ENCODE measurements around the gene FHAD1.

Gene FHAD1

DNA sequence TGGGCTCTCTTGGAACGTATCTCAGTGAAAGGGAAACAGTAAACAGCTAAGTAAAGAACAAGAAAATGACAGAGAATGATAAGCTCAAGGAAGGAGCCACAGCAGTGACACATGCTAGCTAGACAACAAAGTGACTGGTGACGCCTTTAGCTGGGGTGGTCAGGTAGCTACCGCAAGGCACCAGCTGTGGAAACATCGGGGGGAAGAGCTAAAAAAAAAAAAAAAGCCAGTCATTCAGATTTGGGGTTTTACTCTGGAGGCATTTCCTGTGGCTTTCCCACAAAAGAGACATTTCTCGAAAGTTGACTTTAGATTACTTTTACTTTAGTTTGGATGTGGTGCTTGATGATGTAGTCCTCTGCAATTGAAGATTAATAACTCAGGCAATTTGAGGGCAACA lies 2.1 kb downstream of the FHAD1 start:
- Histone ChIP-seq H3K9me3 (ENCODE audit: control insufficient read depth, insufficient read depth, low read length) (no peaks in the 10 kb centered on the region), H3K4me2 (ENCODE audit: low read length) (no peak overlapping the region), H3F3A (ENCODE audit: control insufficient read depth, insufficient read depth) (no peaks in the 10 kb centered on the region), H3K4me1 (ENCODE audit: control insufficient read depth, low read length) (peaks cover 3% of the 10 kb centered on the region), H3K79me2 (ENCODE audit: control insufficient read depth, low read length) (no peaks in the 10 kb centered on the region), H3K36me3 (ENCODE audit: control insufficient read depth, low read length) (no peaks in the 10 kb centered on the region), H3K27ac (ENCODE audit: low read depth, low read length) (no peak overlapping the region), H4K20me1 (ENCODE audit: control insufficient read depth, insufficient read depth, low read depth, low read length) (no peaks in the 10 kb centered on the region), H3K4me3 (ENCODE audit: low read length) (no peak overlapping the region), H3K9me2 (replicated peaks; ENCODE audit: control insufficient read depth, low read length) (no peaks in the 10 kb centered on the region), H3K27me3 (ENCODE audit: control insufficient read depth, low read length) (peaks cover 12% of the 10 kb centered on the region)
- TF ChIP-seq EZH2phosphoT487 (IDR thresholded peaks at IDR 0.05; ENCODE audit: borderline replicate concordance, low read length): no peak
- TF ChIP-seq, protein P1, sequence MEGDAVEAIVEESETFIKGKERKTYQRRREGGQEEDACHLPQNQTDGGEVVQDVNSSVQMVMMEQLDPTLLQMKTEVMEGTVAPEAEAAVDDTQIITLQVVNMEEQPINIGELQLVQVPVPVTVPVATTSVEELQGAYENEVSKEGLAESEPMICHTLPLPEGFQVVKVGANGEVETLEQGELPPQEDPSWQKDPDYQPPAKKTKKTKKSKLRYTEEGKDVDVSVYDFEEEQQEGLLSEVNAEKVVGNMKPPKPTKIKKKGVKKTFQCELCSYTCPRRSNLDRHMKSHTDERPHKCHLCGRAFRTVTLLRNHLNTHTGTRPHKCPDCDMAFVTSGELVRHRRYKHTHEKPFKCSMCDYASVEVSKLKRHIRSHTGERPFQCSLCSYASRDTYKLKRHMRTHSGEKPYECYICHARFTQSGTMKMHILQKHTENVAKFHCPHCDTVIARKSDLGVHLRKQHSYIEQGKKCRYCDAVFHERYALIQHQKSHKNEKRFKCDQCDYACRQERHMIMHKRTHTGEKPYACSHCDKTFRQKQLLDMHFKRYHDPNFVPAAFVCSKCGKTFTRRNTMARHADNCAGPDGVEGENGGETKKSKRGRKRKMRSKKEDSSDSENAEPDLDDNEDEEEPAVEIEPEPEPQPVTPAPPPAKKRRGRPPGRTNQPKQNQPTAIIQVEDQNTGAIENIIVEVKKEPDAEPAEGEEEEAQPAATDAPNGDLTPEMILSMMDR (IDR thresholded peaks at IDR 0.05; ENCODE audit: low read depth, low read length, poor library complexity, severe bottlenecking): no peak

DNA sequence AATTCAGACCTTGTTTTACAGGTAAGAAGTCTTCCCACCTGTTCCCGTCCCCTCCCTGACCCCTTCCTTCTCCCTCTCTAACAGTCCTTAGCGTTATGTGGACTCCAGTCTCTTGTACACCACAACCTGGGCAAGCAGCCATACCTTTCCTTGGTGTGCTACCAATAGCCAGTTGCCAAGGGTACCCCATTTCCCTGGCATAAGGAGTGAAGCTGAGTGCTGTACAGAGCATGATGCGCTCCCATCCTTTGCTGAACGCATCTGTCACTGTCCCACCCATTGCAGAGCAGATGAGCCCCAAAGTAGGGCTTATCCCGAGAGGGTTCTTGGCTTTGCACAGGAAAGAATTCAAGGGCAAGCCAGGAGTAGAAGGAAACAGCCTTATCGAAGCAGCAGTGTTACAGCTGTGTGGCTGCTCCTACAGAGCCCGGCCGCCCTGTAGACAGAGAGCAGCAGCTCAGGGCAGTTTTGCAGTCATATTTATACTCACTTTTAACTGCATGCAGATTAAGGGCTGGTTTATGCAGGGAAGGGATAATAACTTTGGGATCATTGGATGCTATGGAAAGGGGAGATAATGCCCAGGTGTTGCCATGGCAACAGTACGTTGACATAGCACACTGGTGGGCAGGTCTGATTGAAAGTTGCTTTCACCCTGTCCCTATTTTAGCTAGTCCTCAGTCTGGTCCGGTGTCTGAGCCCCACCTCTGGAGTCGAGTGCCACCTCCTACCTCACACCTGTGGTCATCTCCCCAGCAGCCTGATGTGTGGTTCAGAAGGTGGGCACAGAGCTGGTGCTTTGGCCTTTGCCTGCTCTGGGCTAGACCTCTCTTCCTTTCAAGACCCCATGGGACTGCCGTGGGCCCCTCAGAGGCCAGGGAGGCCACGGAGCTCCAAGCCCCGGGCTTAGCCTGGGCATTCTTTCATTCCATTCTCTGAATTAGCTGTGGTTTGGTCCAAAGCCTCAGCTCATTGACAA lies 5.1 kb downstream of the FHAD1 start:
- no peaks in the 10 kb centered on the region for H3F3A ChIP-seq (ENCODE audit: control insufficient read depth, insufficient read depth)
- peaks cover 3% of the 10 kb centered on the region for H3K4me1 ChIP-seq (ENCODE audit: control insufficient read depth, low read length)
- no peaks in the 10 kb centered on the region for H3K36me3 ChIP-seq (ENCODE audit: control insufficient read depth, low read length)
- TF ChIP-seq EZH2phosphoT487 (IDR thresholded peaks at IDR 0.05; ENCODE audit: borderline replicate concordance, low read length): no peak
- TF ChIP-seq, protein P1 (IDR thresholded peaks at IDR 0.05; ENCODE audit: low read depth, low read length, poor library complexity, severe bottlenecking): no peak
- H3K27ac ChIP-seq (ENCODE audit: low read depth, low read length): no peak overlapping the region
- no peaks in the 10 kb centered on the region for H4K20me1 ChIP-seq (ENCODE audit: control insufficient read depth, insufficient read depth, low read depth, low read length)
- H3K79me2 ChIP-seq (ENCODE audit: control insufficient read depth, low read length): no peaks in the 10 kb centered on the region
- H3K4me2 ChIP-seq (ENCODE audit: low read length): no peak overlapping the region
- no peaks in the 10 kb centered on the region for H3K9me3 ChIP-seq (ENCODE audit: control insufficient read depth, insufficient read depth, low read length)
- H3K27me3 ChIP-seq (ENCODE audit: control insufficient read depth, low read length): peaks cover 12% of the 10 kb centered on the region
- H3K4me3 ChIP-seq (ENCODE audit: low read length): no peak overlapping the region
- no peaks in the 10 kb centered on the region for H3K9me2 ChIP-seq (replicated peaks; ENCODE audit: control insufficient read depth, low read length)

DNA sequence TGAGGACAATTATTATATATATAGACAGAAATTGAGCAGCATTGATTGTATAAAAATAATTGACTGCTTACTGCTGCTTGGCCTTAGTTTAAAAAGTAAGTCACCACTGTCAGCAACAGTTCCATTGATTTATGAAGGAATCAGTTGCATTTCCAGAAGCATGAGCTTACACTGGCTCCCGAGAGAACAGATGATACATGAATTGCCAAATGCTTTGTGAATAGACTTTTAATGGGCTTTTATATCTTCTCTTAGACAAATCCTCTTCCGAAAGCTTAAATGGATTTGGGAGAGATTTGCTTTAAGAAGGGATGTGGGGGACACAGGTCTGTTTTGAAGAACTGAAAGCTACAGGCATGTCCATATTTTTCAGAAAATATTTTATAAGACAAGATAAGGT lies 7.5 kb downstream of the FHAD1 start:
- no peaks in the 10 kb centered on the region for H3K36me3 ChIP-seq (ENCODE audit: control insufficient read depth, low read length)
- H3K4me1 ChIP-seq (ENCODE audit: control insufficient read depth, low read length): peaks cover 3% of the 10 kb centered on the region
- no peak for TF ChIP-seq EZH2phosphoT487 (IDR thresholded peaks at IDR 0.05; ENCODE audit: borderline replicate concordance, low read length)
- TF ChIP-seq, protein P1 (IDR thresholded peaks at IDR 0.05; ENCODE audit: low read depth, low read length, poor library complexity, severe bottlenecking): no peak
- H3K27me3 ChIP-seq (ENCODE audit: control insufficient read depth, low read length): peaks cover 12% of the 10 kb centered on the region
- H3K4me2 ChIP-seq (ENCODE audit: low read length): no peak overlapping the region
- H3F3A ChIP-seq (ENCODE audit: control insufficient read depth, insufficient read depth): no peaks in the 10 kb centered on the region
- no peaks in the 10 kb centered on the region for H3K9me3 ChIP-seq (ENCODE audit: control insufficient read depth, insufficient read depth, low read length)
- H3K9me2 ChIP-seq (replicated peaks; ENCODE audit: control insufficient read depth, low read length): no peaks in the 10 kb centered on the region
- H3K27ac ChIP-seq (ENCODE audit: low read depth, low read length): no peak overlapping the region
- no peaks in the 10 kb centered on the region for H3K79me2 ChIP-seq (ENCODE audit: control insufficient read depth, low read length)
- H4K20me1 ChIP-seq (ENCODE audit: control insufficient read depth, insufficient read depth, low read depth, low read length): no peaks in the 10 kb centered on the region
- H3K4me3 ChIP-seq (ENCODE audit: low read length): no peak overlapping the region
